GM18505 (cell line): ENCODE results near the gene STAMBP.

Experiments used
- ATAC-seq: cut with Tn5 transposase; IDR thresholded peaks from one replicate; pipeline ENCODE4 v1.9.1; 2021; ENCODE audit not compliant: unreplicated experiment
- POLR2A ChIP-seq: IDR thresholded peaks from 4 replicates; pipeline ENCODE4 v1.6.1; 2011; ENCODE audit warnings: borderline replicate concordance; ENCODE audit not compliant: insufficient read depth, insufficient read length; ENCODE audit errors: extremely low read depth

STAMBP gene

GRCh38 chr2:73825408-73825807, 3.4 kb upstream of the STAMBP start:
- no peak for TF ChIP-seq POLR2A
- no peak for ATAC-seq

- no peak for ATAC-seq
- TF ChIP-seq POLR2A = no peak
Observed at GRCh38 chr2:73827018-73827417, 1.7 kb upstream of the STAMBP start.

DNA sequence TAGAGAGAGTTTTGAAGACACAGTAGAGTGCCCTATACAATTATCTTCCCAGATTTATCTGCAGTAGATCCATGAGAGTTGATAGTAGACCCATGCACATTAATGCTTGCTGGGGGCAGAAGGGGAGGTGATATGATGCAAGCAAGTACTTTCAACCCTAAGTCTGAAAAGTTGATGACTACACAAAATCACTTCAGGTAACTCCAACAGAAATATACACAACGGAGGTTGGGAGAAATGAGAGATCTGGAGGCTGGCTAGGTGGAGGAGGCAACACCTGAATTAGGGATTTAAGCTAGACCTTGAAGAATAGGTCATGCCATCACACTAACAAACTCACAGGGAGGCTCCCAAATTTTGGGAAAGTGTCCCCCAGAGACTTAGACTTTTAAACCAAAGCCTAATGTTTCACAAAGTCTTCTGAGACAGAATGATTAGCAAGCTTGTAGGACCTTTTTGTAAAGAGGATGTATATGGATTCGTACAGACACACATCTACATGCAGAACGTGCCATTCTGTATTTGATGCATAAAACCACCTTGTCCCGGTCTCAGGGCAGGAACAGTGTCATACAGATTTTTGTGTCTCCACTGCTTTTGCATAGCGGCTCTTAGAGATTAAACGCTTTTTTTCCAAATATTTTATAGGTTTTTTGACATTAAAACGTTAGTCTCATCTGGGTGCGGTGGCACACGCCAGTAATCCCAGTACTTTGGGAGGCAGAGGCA, 937 bp upstream of the STAMBP start:
- TF ChIP-seq POLR2A = no peak
- ATAC-seq = no peak

GRCh38 chr2:73828389-73828817, 358 bp upstream of the STAMBP start:
- no peak for TF ChIP-seq POLR2A

DNA sequence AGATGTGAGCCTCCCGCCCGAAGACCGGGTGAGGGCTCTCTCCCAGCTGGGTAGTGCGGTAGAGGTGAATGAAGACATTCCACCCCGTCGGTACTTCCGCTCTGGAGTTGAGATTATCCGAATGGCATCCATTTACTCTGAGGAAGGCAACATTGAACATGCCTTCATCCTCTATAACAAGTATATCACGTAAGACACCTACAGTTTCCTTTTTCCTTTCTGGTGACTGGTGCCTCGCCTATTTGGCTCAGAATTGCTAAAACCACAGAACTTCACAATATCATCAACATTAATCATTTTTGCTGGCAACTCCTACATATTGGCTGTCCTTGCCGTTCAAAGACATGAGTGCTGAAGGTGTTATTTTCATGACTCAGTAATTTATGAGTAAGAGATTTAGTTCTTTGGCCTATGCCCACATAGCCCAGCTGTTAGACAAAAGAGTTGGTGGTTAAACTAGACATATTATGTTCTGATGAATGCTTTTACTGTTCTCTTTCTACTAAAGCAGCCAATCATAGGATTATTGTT, 2.2 kb downstream of the STAMBP start:
- TF ChIP-seq POLR2A = no peak
- no peak for ATAC-seq

More at GRCh38 chr2:73828389-73828817, 358 bp upstream of the STAMBP start:
- ATAC-seq = no peak

DNA sequence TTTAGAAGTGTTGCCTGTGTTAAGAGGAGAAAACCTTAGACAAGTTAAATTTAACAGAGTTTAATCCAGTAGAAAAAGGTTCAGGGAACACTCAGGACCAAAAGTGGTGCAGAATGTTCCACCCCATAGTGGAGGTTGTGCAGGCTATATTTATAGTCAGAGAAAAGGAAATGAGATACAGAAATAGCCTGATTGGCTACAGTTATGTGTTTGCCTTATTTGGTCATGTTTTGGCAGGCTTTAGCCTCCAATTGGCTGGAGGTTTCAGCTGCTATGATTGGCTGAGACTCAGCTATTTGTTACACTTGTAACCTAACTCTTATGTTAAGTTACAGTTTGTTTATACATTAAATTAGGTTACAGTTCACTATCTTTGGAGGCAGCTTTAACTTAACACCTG, 4.2 kb downstream of the STAMBP start:
- TF ChIP-seq POLR2A = no peak
- ATAC-seq = no peak

GRCh38 chr2:73836141-73836943, 7.6 kb downstream of the STAMBP start:
- no peak for ATAC-seq
- TF ChIP-seq POLR2A = no peak

- no peak for ATAC-seq
- no peak for TF ChIP-seq POLR2A
Observed at GRCh38 chr2:73837847-73838585, 9.3 kb downstream of the STAMBP start.

DNA sequence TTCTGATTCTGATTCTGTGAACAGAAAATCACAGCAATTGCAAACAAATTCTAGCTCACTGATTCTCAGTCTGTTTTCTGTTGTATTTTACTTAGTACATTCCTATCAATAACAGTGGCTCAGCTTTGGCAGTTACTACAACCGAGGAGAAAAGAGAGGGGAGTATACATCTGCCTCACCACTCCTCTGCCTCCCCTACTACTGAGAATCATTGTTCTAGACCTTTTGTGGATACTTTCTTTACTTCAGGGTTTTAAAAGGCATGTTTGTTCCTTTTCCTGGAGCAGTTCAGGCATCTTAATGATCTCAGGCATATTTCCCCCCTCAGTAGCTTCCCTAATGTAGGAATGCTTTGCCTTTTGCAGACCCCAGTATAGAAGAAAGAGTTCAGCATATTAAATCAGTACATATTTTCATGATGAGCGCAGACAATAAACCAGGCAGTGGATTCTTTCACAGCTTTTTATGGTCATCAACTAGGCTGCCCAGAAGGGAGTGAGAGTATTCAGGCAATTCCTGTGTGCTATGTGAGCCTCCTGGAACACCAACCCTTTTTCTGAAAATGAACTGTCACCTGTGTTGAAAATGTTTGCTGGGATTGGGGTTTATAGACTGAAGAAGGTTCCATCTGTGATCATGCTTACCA, 10.3 kb downstream of the STAMBP start:
- ATAC-seq = no peak
- no peak for TF ChIP-seq POLR2A

DNA sequence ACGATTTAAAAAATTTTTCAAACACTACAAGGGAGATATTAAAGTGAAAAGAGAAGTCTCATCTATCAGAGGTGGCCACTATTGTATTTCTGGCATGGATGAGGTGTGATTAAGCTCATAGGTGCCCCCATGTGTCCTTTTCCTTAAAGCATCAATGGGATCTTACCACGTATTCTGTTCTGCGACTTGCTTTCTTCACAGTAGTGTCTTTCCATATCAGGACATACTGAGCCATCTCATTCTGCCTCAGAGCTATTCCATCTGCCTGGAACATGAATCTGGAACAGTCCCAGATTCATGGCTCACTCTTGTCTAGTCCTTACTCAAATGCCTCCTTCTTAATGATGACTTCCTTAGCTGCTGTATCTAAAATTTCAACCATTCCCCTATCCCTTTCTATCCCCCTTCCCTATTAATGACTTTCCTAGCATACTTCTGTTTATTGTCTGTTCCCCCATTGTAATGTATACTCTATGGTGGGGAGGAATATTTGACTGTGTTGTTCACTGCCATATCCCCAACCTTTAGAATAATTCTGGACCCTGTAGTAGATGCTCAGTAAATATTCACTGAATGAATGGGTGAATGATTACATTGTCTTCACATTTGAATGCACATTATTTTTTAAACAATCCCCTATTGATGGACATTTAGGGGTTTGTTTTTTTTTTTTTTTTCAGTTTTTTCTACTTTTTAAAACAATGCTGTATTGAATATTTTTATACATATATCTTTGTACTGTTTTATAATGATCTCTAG, 11.1 kb downstream of the STAMBP start:
- no peak for ATAC-seq
- no peak for TF ChIP-seq POLR2A

- ATAC-seq = no peak
- no peak for TF ChIP-seq POLR2A
Observed at GRCh38 chr2:73841912-73842738, 13.4 kb downstream of the STAMBP start.

GRCh38 chr2:73842739-73843019, 13.9 kb downstream of the STAMBP start:
- no peak for ATAC-seq
- TF ChIP-seq POLR2A = no peak
